K562 (cell line): Measurements from ENCODE around the gene TMEM184A. TPM values are rescaled to one million over a fixed set of nuclear protein-coding genes. Genes with fewer than 3 reads are reported as not detected.

ENCODE experiments used
- ELK3 ChIP-seq: fragments of 450-650 bp; formaldehyde crosslinking; IDR thresholded peaks from 2 replicates; pipeline ENCODE4 v1.4.0; 2020; ENCODE audit warnings: mild to moderate bottlenecking
- POLR2AphosphoS2 ChIP-seq: IDR thresholded peaks from 2 replicates; pipeline ENCODE4 v1.6.1; 2012; ENCODE audit warnings: low read length, improper control_type of control experiment
- PRMT5 ChIP-seq: sonication (generic); formaldehyde crosslinking; IDR thresholded peaks from 2 replicates; pipeline ENCODE4 v1.5.0; 2020; ENCODE audit warnings: missing genetic modification reagents
- SIN3B ChIP-seq: fragments of 450-650 bp; IDR thresholded peaks from 2 replicates; pipeline ENCODE4 v1.6.1; 2017; ENCODE audit warnings: low read depth, mild to moderate bottlenecking, moderate library complexity
- SOX6 ChIP-seq: fragments of 450-650 bp; IDR thresholded peaks from 2 replicates; pipeline ENCODE4 v1.6.1; 2014; ENCODE audit warnings: mild to moderate bottlenecking
- SRSF7 ChIP-seq: fragments of 200-400 bp; formaldehyde crosslinking; optimal IDR thresholded peaks from 2 replicates; pipeline ENCODE3; 2017; ENCODE audit warnings: mild to moderate bottlenecking, low read depth, low read length
- TFAM ChIP-seq: fragments of 250-450 bp; sonication (Bioruptor Pico); conservative IDR thresholded peaks from 2 replicates; pipeline ENCODE4 v1.5.0; 2021; ENCODE audit warnings: mild to moderate bottlenecking, moderate library complexity
- ZNF785 ChIP-seq: fragments of 250-450 bp; sonication (Bioruptor Pico); IDR thresholded peaks from 2 replicates; pipeline ENCODE4 v1.4.0; 2020; ENCODE audit warnings: mild to moderate bottlenecking
- polyA plus RNA-seq, 8 experiments: library from polyadenylated mRNA; depleted of rRNA in 4 of 8; stranded (reverse) in 5 of 8; unstranded in 3 of 8; fragments of >200 nt; fragmentation: Nextera tagmentation in 2 of 8; fragmentation: Illumina TruSeq in 1 of 8; extraction: Ambion mirVana in 2 of 8; extraction: Trizol in 1 of 8; gene quantifications; 2 replicates each; pipeline versions ENCODE4 v1.2.1 to v1.2.3, GENCODE V29; 2011 to 2014; ENCODE audit warnings: inconsistent platforms in 1 of 8, missing spikeins in 1 of 8
- total RNA-seq, 7 experiments: library from RNA; depleted of rRNA in 6 of 7; stranded (reverse); fragments of >200 nt in 6 of 7; fragmentation: Illumina TruSeq in 2 of 7; extraction: Trizol in 2 of 7; gene quantifications; 2 replicates each; pipeline versions ENCODE4 v1.2.1 to v1.2.3, GENCODE V29; 2011 to 2021; ENCODE audit warnings: low replicate concordance in 1 of 7
- TF ChIP-seq, protein P1 (sequence below): fragments of 250-450 bp; sonication (Bioruptor Pico); IDR thresholded peaks from 2 replicates; pipeline ENCODE4 v1.8.0; 2022; ENCODE audit warnings: inconsistent platforms, mild to moderate bottlenecking, moderate library complexity, borderline replicate concordance
- TF ChIP-seq, protein P2 (sequence below): sonication (generic); formaldehyde crosslinking; IDR thresholded peaks from 2 replicates; pipeline ENCODE4 v1.8.0; 2022; ENCODE audit warnings: mild to moderate bottlenecking, missing genetic modification reagents

TMEM184A gene
- total and polyA plus RNA-seq, 9 of the 15 experiments (the other 6 are each of a cell fraction or from before 2014, with no cell fraction given) = 0.10 to 0.18 (median 0.11) TPM; not detected in 6

- TF ChIP-seq POLR2AphosphoS2 (no peak), PRMT5 (CRISPR knock-in tag) (no peak), ELK3 (CRISPR knock-in tag) (no peak), TFAM (CRISPR knock-in tag) (no peak), SRSF7 (no peak), SIN3B (no peak), SOX6 (no peak), ZNF785 (CRISPR knock-in tag) (no peak)
- TF ChIP-seq, protein P1, sequence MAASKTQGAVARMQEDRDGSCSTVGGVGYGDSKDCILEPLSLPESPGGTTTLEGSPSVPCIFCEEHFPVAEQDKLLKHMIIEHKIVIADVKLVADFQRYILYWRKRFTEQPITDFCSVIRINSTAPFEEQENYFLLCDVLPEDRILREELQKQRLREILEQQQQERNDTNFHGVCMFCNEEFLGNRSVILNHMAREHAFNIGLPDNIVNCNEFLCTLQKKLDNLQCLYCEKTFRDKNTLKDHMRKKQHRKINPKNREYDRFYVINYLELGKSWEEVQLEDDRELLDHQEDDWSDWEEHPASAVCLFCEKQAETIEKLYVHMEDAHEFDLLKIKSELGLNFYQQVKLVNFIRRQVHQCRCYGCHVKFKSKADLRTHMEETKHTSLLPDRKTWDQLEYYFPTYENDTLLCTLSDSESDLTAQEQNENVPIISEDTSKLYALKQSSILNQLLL (CRISPR knock-in tag) = no peak
- TF ChIP-seq, protein P2, sequence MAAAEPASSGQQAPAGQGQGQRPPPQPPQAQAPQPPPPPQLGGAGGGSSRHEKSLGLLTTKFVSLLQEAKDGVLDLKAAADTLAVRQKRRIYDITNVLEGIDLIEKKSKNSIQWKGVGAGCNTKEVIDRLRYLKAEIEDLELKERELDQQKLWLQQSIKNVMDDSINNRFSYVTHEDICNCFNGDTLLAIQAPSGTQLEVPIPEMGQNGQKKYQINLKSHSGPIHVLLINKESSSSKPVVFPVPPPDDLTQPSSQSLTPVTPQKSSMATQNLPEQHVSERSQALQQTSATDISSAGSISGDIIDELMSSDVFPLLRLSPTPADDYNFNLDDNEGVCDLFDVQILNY = no peak
These were observed 22.3 kb downstream of the TMEM184A start (continued) for GRCh38 chr7:1533547-1534329.
